K562 (cell line): Measurements from ENCODE around the gene ORAI3. TPM values are rescaled to one million over a fixed set of nuclear protein-coding genes. Genes with fewer than 3 reads are reported as not detected.
A peak's percentile ranks its signal among the peaks of the same experiment; 100 is the strongest.

ENCODE experiments used
- BRCA1 ChIP-seq, 2 experiments: fragments of 450-650 bp in 1 of 2; sonication (generic) in 1 of 2; formaldehyde crosslinking in 1 of 2; IDR thresholded peaks; 2 replicates each; pipeline versions ENCODE4 v1.5.0 to v1.6.1; 2017 to 2020; ENCODE audit warnings: mild to moderate bottlenecking in 1 of 2, missing genetic modification reagents in 1 of 2
- CBX1 ChIP-seq: sonication (generic); IDR thresholded peaks from 2 replicates; pipeline ENCODE4 v1.6.1; 2016; ENCODE audit warnings: antibody characterized with exemption, low read depth, mild to moderate bottlenecking
- CCAR2 ChIP-seq: fragments of 200-400 bp; formaldehyde crosslinking; IDR thresholded peaks from 2 replicates; pipeline ENCODE4 v1.6.1; 2017; ENCODE audit warnings: mild to moderate bottlenecking, low read depth, low read length
- KDM5B ChIP-seq: fragments of 200-600 bp; sonication (generic); IDR thresholded peaks from 2 replicates; pipeline ENCODE4 v1.6.1; 2012; ENCODE audit warnings: low read depth, mild to moderate bottlenecking, moderate library complexity, low read length, control low read depth, inconsistent platforms; ENCODE audit not compliant: insufficient replicate concordance
- NCOA6 ChIP-seq: fragments of 450-650 bp; IDR thresholded peaks from 2 replicates; pipeline ENCODE4 v1.6.1; 2017; ENCODE audit warnings: mild to moderate bottlenecking
- NR2F6 ChIP-seq: fragments of 450-650 bp; formaldehyde crosslinking; IDR thresholded peaks from 2 replicates; pipeline ENCODE4 v1.4.0; 2020; ENCODE audit warnings: mild to moderate bottlenecking
- PHF8 ChIP-seq: fragments of 200-600 bp; sonication (generic); IDR thresholded peaks from 2 replicates; pipeline ENCODE4 v1.6.1; 2012; ENCODE audit warnings: mixed run types, mild to moderate bottlenecking, inconsistent platforms, low read length, moderate library complexity, borderline replicate concordance
- POLR2AphosphoS5 ChIP-seq: IDR thresholded peaks from 2 replicates; pipeline ENCODE4 v1.6.1; 2011; ENCODE audit warnings: mild to moderate bottlenecking, low read depth, low read length, moderate library complexity; ENCODE audit not compliant: control insufficient read depth, insufficient read depth
- TEAD4 ChIP-seq, 2 experiments: sonication (generic) in 1 of 2; formaldehyde crosslinking in 1 of 2; IDR thresholded peaks; 2 replicates each; pipeline versions ENCODE4 v1.6.1 to v1.8.0; 2012 to 2022; ENCODE audit warnings: borderline replicate concordance in 1 of 2, inconsistent platforms in 1 of 2, low read length in 1 of 2, mild to moderate bottlenecking in 1 of 2, missing genetic modification reagents in 1 of 2
- ZBTB8A ChIP-seq: fragments of 450-650 bp; IDR thresholded peaks from 2 replicates; pipeline ENCODE4 v1.6.1; 2018; ENCODE audit warnings: mild to moderate bottlenecking, moderate library complexity; ENCODE audit not compliant: partially characterized antibody
- ZFPM2 ChIP-seq: fragments of 250-450 bp; sonication (Bioruptor Pico); IDR thresholded peaks from 2 replicates; pipeline ENCODE4 v1.5.1; 2022; ENCODE audit warnings: mild to moderate bottlenecking
- ZNF133 ChIP-seq: fragments of 250-450 bp; sonication (Bioruptor Pico); IDR thresholded peaks from 2 replicates; pipeline ENCODE4 v1.4.0; 2020; ENCODE audit warnings: mild to moderate bottlenecking
- ZNF232 ChIP-seq: sonication (generic); formaldehyde crosslinking; IDR thresholded peaks from 2 replicates; pipeline ENCODE4 v1.8.0; 2022; ENCODE audit warnings: mild to moderate bottlenecking, missing genetic modification reagents
- polyA plus RNA-seq, 8 experiments: library from polyadenylated mRNA; depleted of rRNA in 4 of 8; stranded (reverse) in 5 of 8; unstranded in 3 of 8; fragments of >200 nt; fragmentation: Nextera tagmentation in 2 of 8; fragmentation: Illumina TruSeq in 1 of 8; extraction: Ambion mirVana in 2 of 8; extraction: Trizol in 1 of 8; gene quantifications; 2 replicates each; pipeline versions ENCODE4 v1.2.1 to v1.2.3, GENCODE V29; 2011 to 2014; ENCODE audit warnings: inconsistent platforms in 1 of 8, missing spikeins in 1 of 8
- total RNA-seq, 7 experiments: library from RNA; depleted of rRNA in 6 of 7; stranded (reverse); fragments of >200 nt in 6 of 7; fragmentation: Illumina TruSeq in 2 of 7; extraction: Trizol in 2 of 7; gene quantifications; 2 replicates each; pipeline versions ENCODE4 v1.2.1 to v1.2.3, GENCODE V29; 2011 to 2021; ENCODE audit warnings: low replicate concordance in 1 of 7
- TF ChIP-seq, protein P1 (sequence below): IDR thresholded peaks from 3 replicates; pipeline ENCODE4 v1.6.1; 2011; ENCODE audit warnings: borderline replicate concordance, mild to moderate bottlenecking, moderate library complexity; ENCODE audit not compliant: insufficient read length; ENCODE audit errors: extremely low read depth
- TF ChIP-seq, protein P2 (sequence below): fragments of 250-450 bp; sonication (Bioruptor Pico); IDR thresholded peaks from 2 replicates; pipeline ENCODE4 v1.4.0; 2020; ENCODE audit warnings: mild to moderate bottlenecking, moderate library complexity
- TF ChIP-seq, protein P3 (sequence below): fragments of 250-450 bp; sonication (Bioruptor Pico); IDR thresholded peaks from 2 replicates; pipeline ENCODE4 v1.8.0; 2022; ENCODE audit warnings: moderate library complexity, mild to moderate bottlenecking, inconsistent platforms
- TF ChIP-seq, protein P4 (sequence below): sonication (generic); formaldehyde crosslinking; IDR thresholded peaks from 2 replicates; pipeline ENCODE4 v1.8.1; 2023; ENCODE audit warnings: mild to moderate bottlenecking, missing genetic modification reagents
- TF ChIP-seq, protein P5 (sequence below): fragments of 450-650 bp; IDR thresholded peaks from 2 replicates; pipeline ENCODE4 v1.7.0; 2016; ENCODE audit warnings: borderline replicate concordance

ORAI3 gene
- total and polyA plus RNA-seq, 9 of the 15 experiments (the other 6 are each of a cell fraction or from before 2014, with no cell fraction given) = 4.9 to 23.3 (median 14.1) TPM

DNA sequence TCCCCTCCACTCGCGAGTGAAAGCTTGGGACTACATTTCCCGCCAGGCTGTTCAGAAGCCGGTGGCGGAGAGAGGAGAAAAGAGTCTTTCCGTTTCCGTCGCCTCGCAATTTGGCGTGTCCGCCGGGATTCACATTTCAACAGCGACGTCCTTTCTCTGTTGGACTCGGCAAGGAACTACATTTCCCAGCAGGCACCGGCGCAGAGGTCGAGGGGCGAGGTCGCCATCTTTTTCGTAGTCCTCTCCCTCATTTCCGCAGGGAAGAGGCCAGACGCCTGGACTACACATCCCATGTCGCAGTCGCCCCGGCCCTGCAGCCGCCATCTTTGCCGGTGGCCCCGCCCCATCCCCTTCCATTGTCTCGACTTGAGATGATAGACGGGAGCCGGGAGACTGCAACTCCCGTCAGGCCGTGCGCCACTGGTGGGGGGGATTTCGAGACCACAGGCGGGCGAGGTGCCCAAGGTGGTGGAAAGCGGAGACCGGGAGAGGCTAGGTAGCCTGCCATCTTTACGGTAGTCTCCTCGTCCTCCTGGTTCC lies 26.4 kb upstream of the ORAI3 start (continued):
- TF ChIP-seq, protein P1, sequence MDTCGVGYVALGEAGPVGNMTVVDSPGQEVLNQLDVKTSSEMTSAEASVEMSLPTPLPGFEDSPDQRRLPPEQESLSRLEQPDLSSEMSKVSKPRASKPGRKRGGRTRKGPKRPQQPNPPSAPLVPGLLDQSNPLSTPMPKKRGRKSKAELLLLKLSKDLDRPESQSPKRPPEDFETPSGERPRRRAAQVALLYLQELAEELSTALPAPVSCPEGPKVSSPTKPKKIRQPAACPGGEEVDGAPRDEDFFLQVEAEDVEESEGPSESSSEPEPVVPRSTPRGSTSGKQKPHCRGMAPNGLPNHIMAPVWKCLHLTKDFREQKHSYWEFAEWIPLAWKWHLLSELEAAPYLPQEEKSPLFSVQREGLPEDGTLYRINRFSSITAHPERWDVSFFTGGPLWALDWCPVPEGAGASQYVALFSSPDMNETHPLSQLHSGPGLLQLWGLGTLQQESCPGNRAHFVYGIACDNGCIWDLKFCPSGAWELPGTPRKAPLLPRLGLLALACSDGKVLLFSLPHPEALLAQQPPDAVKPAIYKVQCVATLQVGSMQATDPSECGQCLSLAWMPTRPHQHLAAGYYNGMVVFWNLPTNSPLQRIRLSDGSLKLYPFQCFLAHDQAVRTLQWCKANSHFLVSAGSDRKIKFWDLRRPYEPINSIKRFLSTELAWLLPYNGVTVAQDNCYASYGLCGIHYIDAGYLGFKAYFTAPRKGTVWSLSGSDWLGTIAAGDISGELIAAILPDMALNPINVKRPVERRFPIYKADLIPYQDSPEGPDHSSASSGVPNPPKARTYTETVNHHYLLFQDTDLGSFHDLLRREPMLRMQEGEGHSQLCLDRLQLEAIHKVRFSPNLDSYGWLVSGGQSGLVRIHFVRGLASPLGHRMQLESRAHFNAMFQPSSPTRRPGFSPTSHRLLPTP = no peak
- TF ChIP-seq NR2F6 = no peak
- no peak for TF ChIP-seq ZNF133
- TF ChIP-seq NCOA6 = no peak
- TF ChIP-seq, protein P2, sequence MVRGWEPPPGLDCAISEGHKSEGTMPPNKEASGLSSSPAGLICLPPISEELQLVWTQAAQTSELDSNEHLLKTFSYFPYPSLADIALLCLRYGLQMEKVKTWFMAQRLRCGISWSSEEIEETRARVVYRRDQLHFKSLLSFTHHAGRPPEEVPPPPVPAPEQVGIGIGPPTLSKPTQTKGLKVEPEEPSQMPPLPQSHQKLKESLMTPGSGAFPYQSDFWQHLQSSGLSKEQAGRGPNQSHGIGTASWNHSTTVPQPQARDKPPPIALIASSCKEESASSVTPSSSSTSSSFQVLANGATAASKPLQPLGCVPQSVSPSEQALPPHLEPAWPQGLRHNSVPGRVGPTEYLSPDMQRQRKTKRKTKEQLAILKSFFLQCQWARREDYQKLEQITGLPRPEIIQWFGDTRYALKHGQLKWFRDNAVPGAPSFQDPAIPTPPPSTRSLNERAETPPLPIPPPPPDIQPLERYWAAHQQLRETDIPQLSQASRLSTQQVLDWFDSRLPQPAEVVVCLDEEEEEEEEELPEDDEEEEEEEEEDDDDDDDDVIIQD (CRISPR knock-in tag) = no peak
- no peak for TF ChIP-seq ZFPM2 (CRISPR knock-in tag)
- TF ChIP-seq PHF8 = no peak
- no peak for TF ChIP-seq KDM5B
- peak; percentile 69 for TF ChIP-seq ZBTB8A
- no peak for TF ChIP-seq CCAR2
- TF ChIP-seq TEAD4 (IDR thresholded peaks at IDR 0.05; ENCODE audit: low read length) = no peak; the same call in 1 of the 2 replicates
- TF ChIP-seq TEAD4 (CRISPR knock-in tag; IDR thresholded peaks at IDR 0.05; ENCODE audit: borderline replicate concordance) = no peak
- TF ChIP-seq CBX1 = no peak
- no peak for TF ChIP-seq ZNF232
- TF ChIP-seq, protein P3, sequence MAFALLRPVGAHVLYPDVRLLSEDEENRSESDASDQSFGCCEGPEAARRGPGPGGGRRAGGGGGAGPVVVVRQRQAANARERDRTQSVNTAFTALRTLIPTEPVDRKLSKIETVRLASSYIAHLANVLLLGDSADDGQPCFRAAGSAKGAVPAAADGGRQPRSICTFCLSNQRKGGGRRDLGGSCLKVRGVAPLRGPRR (CRISPR knock-in tag) = no peak
- TF ChIP-seq, protein P4, sequence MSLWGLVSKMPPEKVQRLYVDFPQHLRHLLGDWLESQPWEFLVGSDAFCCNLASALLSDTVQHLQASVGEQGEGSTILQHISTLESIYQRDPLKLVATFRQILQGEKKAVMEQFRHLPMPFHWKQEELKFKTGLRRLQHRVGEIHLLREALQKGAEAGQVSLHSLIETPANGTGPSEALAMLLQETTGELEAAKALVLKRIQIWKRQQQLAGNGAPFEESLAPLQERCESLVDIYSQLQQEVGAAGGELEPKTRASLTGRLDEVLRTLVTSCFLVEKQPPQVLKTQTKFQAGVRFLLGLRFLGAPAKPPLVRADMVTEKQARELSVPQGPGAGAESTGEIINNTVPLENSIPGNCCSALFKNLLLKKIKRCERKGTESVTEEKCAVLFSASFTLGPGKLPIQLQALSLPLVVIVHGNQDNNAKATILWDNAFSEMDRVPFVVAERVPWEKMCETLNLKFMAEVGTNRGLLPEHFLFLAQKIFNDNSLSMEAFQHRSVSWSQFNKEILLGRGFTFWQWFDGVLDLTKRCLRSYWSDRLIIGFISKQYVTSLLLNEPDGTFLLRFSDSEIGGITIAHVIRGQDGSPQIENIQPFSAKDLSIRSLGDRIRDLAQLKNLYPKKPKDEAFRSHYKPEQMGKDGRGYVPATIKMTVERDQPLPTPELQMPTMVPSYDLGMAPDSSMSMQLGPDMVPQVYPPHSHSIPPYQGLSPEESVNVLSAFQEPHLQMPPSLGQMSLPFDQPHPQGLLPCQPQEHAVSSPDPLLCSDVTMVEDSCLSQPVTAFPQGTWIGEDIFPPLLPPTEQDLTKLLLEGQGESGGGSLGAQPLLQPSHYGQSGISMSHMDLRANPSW (CRISPR knock-in tag) = 0 out of 2 replicates have a peak, but pooled peaks have one; percentile 41
- no peak for TF ChIP-seq POLR2AphosphoS5
- TF ChIP-seq BRCA1 (IDR thresholded peaks at IDR 0.05) = no peak
- TF ChIP-seq BRCA1 (CRISPR knock-in tag; IDR thresholded peaks at IDR 0.05) = no peak
- TF ChIP-seq, protein P5, sequence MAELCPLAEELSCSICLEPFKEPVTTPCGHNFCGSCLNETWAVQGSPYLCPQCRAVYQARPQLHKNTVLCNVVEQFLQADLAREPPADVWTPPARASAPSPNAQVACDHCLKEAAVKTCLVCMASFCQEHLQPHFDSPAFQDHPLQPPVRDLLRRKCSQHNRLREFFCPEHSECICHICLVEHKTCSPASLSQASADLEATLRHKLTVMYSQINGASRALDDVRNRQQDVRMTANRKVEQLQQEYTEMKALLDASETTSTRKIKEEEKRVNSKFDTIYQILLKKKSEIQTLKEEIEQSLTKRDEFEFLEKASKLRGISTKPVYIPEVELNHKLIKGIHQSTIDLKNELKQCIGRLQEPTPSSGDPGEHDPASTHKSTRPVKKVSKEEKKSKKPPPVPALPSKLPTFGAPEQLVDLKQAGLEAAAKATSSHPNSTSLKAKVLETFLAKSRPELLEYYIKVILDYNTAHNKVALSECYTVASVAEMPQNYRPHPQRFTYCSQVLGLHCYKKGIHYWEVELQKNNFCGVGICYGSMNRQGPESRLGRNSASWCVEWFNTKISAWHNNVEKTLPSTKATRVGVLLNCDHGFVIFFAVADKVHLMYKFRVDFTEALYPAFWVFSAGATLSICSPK = no peak
